Mesothelial cell of epicardium (in vitro differentiated cells): ENCODE measurements around the gene ABCA9. TPM values are rescaled to one million over a fixed set of nuclear protein-coding genes. Genes with fewer than 3 reads are reported as not detected.
A peak's percentile ranks its signal among the peaks of the same experiment; 100 is the strongest.

Source experiments
- DNase-seq, 2 experiments: peaks; one replicate each; pipeline ENCODE4 v3.0.0; 2021; ENCODE audit warnings: low spot score in 2 of 2; ENCODE audit not compliant: unreplicated experiment in 2 of 2
- H3K27ac Mint-ChIP-seq: 2 replicates; pipeline ENCODE4 v1.8.0; 2021; ENCODE audit warnings: mixed read lengths
- H3K27me3 Mint-ChIP-seq: 2 replicates; pipeline ENCODE4 v1.8.0; 2021; ENCODE audit warnings: low read depth, mixed read lengths
- H3K36me3 Mint-ChIP-seq: 2 replicates; pipeline ENCODE4 v1.8.0; 2021; ENCODE audit warnings: mixed read lengths
- H3K4me1 Mint-ChIP-seq: 2 replicates; pipeline ENCODE4 v1.8.0; 2021; ENCODE audit warnings: mixed read lengths
- H3K4me3 Mint-ChIP-seq: 2 replicates; pipeline ENCODE4 v1.8.0; 2021; ENCODE audit warnings: mild to moderate bottlenecking, moderate library complexity, mixed read lengths
- H3K9me3 Mint-ChIP-seq: 2 replicates; pipeline ENCODE4 v1.8.0; 2021; ENCODE audit warnings: mixed read lengths
- total RNA-seq: library from RNA; stranded (reverse); gene quantifications from 3 replicates; pipeline ENCODE4 v1.2.1, GENCODE V29; 2021
- TF ChIP-seq, protein P1 (sequence below): fragments of 200-600 bp; sonication (generic); IDR thresholded peaks from one replicate; pipeline ENCODE4 v1.5.0; 2021; ENCODE audit warnings: antibody characterized with exemption; ENCODE audit not compliant: unreplicated experiment

The ABCA9 gene, protein sequence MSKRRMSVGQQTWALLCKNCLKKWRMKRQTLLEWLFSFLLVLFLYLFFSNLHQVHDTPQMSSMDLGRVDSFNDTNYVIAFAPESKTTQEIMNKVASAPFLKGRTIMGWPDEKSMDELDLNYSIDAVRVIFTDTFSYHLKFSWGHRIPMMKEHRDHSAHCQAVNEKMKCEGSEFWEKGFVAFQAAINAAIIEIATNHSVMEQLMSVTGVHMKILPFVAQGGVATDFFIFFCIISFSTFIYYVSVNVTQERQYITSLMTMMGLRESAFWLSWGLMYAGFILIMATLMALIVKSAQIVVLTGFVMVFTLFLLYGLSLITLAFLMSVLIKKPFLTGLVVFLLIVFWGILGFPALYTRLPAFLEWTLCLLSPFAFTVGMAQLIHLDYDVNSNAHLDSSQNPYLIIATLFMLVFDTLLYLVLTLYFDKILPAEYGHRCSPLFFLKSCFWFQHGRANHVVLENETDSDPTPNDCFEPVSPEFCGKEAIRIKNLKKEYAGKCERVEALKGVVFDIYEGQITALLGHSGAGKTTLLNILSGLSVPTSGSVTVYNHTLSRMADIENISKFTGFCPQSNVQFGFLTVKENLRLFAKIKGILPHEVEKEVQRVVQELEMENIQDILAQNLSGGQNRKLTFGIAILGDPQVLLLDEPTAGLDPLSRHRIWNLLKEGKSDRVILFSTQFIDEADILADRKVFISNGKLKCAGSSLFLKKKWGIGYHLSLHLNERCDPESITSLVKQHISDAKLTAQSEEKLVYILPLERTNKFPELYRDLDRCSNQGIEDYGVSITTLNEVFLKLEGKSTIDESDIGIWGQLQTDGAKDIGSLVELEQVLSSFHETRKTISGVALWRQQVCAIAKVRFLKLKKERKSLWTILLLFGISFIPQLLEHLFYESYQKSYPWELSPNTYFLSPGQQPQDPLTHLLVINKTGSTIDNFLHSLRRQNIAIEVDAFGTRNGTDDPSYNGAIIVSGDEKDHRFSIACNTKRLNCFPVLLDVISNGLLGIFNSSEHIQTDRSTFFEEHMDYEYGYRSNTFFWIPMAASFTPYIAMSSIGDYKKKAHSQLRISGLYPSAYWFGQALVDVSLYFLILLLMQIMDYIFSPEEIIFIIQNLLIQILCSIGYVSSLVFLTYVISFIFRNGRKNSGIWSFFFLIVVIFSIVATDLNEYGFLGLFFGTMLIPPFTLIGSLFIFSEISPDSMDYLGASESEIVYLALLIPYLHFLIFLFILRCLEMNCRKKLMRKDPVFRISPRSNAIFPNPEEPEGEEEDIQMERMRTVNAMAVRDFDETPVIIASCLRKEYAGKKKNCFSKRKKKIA (N-terminal part only)
- 0.86 to 1.5 TPM (median 1.3 TPM) in 3 replicates for total RNA-seq

DNA sequence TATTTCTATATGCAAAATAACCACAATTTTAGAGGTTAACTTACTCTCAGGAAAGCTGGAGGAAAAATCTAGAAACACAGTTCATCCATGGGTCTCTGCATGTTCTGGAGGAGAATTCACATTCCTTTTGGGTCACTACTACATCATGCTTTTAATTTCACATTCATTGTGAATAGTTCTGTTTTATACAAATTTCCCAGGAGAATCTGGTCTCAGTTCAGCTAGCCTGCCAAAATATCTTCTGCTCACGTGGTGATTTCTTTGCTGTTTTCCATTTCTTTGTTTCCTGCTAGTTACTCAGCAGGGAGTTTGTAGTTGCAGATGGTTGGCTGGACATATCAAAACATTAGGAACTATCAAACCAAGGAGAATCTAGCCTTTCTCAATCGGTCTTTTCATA lies at the start of gene ABCA9:
TSS of gene ABCA9 (minus strand) at position 106 of the 400 bp plus-strand sequence. CDS start 9,801 bp downstream, outside the sequence.
- Mint-ChIP-seq H3K9me3 (peaks cover 26% of the 10 kb centered on the region), H3K27ac (peak within 1 kb of the TSS; percentile 70), H3K4me3 (no peak within 1 kb of the TSS), H3K36me3 (peaks cover 4% of the 10 kb centered on the region), H3K27me3 (peaks cover 11% of the 10 kb centered on the region), H3K4me1 (peaks cover 20% of the 10 kb centered on the region)
- TF ChIP-seq, protein P1, sequence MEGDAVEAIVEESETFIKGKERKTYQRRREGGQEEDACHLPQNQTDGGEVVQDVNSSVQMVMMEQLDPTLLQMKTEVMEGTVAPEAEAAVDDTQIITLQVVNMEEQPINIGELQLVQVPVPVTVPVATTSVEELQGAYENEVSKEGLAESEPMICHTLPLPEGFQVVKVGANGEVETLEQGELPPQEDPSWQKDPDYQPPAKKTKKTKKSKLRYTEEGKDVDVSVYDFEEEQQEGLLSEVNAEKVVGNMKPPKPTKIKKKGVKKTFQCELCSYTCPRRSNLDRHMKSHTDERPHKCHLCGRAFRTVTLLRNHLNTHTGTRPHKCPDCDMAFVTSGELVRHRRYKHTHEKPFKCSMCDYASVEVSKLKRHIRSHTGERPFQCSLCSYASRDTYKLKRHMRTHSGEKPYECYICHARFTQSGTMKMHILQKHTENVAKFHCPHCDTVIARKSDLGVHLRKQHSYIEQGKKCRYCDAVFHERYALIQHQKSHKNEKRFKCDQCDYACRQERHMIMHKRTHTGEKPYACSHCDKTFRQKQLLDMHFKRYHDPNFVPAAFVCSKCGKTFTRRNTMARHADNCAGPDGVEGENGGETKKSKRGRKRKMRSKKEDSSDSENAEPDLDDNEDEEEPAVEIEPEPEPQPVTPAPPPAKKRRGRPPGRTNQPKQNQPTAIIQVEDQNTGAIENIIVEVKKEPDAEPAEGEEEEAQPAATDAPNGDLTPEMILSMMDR, result no peak
- no peak for DNase-seq

DNA sequence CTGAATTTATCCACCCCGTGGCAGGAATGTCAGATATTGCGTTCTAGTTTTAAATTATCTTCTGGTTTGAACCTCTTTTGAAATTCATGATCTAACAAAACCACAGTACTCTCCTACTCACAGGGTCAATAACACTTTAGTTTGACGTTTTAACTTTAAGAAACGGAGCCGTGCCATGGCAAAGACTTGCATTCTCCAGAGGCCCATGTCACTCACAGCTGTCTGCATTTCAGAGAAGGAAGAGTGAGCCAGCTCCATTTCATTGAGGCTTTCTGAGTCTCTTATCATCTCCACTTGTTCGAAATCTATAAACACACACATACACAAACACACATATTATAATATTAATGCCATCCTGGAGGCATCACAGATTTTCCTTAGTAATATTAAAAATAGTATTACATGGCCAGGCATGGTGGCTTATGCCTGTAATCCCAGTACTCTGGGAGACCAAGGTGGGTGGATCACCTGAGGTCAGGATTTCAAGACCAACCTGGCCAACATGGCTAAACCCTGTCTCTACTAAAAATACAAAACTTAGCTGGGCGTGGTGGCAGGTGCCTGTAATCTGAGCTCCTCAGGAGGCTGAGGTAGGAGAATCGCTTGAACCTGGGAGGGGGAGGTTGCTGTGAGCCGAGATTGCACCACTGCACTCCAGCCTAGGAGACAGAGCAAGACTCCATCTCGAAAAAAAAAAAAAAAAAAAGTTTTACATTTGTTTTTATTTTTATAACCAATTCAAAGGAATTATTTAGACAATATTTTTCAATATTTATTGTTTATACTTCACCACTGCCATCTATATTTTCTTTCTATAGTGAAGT lies 45.4 kb upstream of the ABCA9 start:
- Mint-ChIP-seq H3K27me3 (peaks cover 18% of the 10 kb centered on the region), H3K27ac (no peak overlapping the region), H3K36me3 (no peaks in the 10 kb centered on the region), H3K4me3 (no peak overlapping the region), H3K9me3 (no peaks in the 10 kb centered on the region), H3K4me1 (no peaks in the 10 kb centered on the region)
- no peak for DNase-seq
- TF ChIP-seq, protein P1, result no peak

DNA sequence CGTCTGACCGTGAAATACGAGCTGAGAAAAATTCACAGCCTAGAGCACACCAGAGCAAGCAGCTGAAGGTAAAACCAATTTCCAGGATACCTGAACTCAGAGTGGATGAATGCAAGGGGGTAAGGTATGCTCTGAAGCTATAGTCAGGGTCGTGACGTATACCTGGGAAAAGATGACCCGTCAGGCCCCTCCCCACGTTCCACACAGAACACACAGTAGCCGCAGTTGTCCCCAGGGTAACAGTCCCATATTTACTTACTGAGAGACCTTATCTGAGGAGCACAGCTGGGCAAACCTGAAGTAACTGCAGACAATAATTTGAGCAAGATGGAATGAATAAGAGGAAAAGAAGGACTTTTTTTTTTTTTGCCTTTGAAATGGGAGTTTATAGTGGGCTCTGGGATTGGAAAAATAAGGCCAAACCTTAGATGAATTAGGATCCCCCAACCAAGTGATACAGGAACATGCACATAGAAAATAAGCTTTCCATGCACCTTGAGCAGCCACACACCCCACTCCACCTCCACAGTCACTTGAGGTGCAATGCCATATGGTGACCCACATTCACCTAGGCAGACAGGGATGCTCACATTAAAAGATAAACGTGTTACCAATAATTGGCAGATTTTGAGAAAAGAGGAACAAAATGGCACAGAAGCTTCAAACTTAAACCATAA lies 43.0 kb upstream of the ABCA9 start:
- no peak overlapping the region for H3K4me3 Mint-ChIP-seq
- no peak overlapping the region for H3K27ac Mint-ChIP-seq
- peaks cover 5% of the 10 kb centered on the region for H3K27me3 Mint-ChIP-seq

DNA sequence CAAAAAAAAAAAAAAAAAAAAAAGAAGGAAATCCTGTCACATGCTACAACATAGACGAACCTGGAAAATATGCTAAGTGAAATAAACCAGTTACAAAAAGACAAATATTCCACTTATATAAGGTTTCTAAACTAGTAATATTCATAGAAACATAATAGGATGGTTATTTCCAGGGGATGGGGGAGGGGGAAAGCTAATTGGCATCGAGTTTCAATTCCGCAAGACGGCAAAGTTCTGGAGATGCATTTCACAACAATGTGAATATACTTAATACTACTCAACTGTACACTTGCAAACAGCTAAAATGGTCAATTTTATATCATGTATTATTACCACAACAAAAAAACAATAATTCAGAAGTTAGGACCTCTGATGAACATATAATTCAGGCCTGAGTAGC lies 37.9 kb upstream of the ABCA9 start:
- H3K27me3 Mint-ChIP-seq, result no peaks in the 10 kb centered on the region
- TF ChIP-seq, protein P1, result no peak
- no peak overlapping the region for H3K4me3 Mint-ChIP-seq
- H3K4me1 Mint-ChIP-seq, result no peaks in the 10 kb centered on the region
- H3K9me3 Mint-ChIP-seq, result no peaks in the 10 kb centered on the region
- H3K27ac Mint-ChIP-seq, result no peak overlapping the region
- H3K36me3 Mint-ChIP-seq, result no peaks in the 10 kb centered on the region
- no peak for DNase-seq

More for the DNA sequence above, 43.0 kb upstream of the ABCA9 start:
- no peak for DNase-seq
- Mint-ChIP-seq H3K36me3 (no peaks in the 10 kb centered on the region), H3K9me3 (no peaks in the 10 kb centered on the region), H3K4me1 (no peaks in the 10 kb centered on the region)
- TF ChIP-seq, protein P1, result no peak
